ENCODE data around the gene PRR5L.

Gene PRR5L, protein sequence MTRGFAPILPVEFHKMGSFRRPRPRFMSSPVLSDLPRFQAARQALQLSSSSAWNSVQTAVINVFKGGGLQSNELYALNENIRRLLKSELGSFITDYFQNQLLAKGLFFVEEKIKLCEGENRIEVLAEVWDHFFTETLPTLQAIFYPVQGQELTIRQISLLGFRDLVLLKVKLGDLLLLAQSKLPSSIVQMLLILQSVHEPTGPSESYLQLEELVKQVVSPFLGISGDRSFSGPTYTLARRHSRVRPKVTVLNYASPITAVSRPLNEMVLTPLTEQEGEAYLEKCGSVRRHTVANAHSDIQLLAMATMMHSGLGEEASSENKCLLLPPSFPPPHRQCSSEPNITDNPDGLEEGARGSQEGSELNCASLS

DNA sequence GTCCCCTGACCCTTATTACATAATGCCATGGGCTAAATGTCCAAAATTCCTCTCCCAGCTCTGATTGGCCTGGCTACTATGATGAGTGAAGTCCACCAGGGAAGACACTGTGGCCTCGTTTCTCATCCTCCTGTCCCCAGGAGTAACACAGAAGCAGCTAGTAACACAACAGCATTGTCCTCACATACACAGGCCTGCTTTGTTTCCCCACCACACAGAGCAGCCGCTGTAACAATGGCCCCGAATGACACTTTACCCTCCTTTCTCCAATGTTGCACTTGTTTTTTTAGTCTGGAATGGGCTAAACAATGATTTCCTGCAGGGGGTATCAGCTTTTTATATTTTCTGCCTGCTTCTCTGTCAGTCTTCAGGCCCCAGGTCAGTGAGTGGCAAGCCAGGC, at the start of gene PRR5L:
TSS of gene PRR5L (plus strand) at position 363 of the 400 bp plus-strand sequence. CDS start 104,834 bp downstream, outside the sequence.
- Mint-ChIP-seq H3K27ac (no peak within 1 kb of the TSS), H3K36me3 (ENCODE audit: low read depth) (no peaks in the 10 kb centered on the region), H3K9me3 (no peaks in the 10 kb centered on the region), H3K4me1 (no peaks in the 10 kb centered on the region), H3K27me3 (ENCODE audit: low read depth, poor library complexity) (peaks cover 8% of the 10 kb centered on the region), H3K4me3 (no peak within 1 kb of the TSS)
- TF ChIP-seq, protein P1, sequence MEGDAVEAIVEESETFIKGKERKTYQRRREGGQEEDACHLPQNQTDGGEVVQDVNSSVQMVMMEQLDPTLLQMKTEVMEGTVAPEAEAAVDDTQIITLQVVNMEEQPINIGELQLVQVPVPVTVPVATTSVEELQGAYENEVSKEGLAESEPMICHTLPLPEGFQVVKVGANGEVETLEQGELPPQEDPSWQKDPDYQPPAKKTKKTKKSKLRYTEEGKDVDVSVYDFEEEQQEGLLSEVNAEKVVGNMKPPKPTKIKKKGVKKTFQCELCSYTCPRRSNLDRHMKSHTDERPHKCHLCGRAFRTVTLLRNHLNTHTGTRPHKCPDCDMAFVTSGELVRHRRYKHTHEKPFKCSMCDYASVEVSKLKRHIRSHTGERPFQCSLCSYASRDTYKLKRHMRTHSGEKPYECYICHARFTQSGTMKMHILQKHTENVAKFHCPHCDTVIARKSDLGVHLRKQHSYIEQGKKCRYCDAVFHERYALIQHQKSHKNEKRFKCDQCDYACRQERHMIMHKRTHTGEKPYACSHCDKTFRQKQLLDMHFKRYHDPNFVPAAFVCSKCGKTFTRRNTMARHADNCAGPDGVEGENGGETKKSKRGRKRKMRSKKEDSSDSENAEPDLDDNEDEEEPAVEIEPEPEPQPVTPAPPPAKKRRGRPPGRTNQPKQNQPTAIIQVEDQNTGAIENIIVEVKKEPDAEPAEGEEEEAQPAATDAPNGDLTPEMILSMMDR (IDR thresholded peaks at IDR 0.05), result no peak
- no peak for DNase-seq

DNA sequence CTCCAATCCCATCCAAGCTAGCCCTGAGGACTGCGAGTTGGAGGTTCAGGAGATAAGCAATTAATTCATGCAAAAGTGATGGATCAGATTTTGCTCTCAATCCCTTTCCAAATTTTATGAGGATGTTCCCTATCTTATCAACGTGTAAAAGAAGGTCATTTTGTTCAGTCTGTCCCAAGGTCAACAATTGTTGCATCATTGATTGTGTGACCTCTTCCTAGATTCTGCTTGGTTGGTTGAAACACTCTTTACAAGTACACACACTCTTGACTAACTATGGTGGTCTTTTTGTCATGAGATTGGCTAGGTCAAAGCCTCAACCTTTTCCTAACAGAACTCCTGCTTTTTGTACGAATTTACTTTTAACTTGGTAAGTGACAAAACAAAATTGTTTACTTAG, 48.6 kb upstream of the PRR5L start:
- peaks cover 15% of the 10 kb centered on the region for H3K9me3 Mint-ChIP-seq
- H3K4me3 Mint-ChIP-seq, result no peak overlapping the region
- peaks cover 7% of the 10 kb centered on the region for H3K4me1 Mint-ChIP-seq
- peaks cover 6% of the 10 kb centered on the region for H3K27me3 Mint-ChIP-seq (ENCODE audit: low read depth, poor library complexity)
- TF ChIP-seq, protein P1 (IDR thresholded peaks at IDR 0.05), result no peak
- no peak for DNase-seq
- peaks cover 30% of the 10 kb centered on the region for H3K36me3 Mint-ChIP-seq (ENCODE audit: low read depth)
- no peak overlapping the region for H3K27ac Mint-ChIP-seq

DNA sequence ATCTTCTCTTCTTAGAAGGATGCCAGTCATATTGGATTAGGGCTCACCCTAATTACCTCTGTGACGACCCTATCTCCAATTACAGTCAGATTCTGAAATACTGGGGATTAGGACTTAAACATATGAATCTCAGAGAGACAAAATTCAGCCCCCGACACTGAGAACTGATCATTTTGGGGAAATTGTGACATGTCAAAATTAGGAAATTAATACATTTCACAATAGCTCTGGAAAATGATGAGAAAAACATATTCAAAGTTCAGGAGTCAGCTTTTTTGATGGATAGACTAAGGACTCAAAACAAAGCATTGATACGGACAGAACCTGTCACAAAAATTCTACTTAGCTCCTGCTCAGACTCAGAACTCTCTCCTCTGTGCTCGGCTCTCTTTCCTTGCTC, 47.7 kb upstream of the PRR5L start:
- H3K4me1 Mint-ChIP-seq, result peaks cover 8% of the 10 kb centered on the region

DNA sequence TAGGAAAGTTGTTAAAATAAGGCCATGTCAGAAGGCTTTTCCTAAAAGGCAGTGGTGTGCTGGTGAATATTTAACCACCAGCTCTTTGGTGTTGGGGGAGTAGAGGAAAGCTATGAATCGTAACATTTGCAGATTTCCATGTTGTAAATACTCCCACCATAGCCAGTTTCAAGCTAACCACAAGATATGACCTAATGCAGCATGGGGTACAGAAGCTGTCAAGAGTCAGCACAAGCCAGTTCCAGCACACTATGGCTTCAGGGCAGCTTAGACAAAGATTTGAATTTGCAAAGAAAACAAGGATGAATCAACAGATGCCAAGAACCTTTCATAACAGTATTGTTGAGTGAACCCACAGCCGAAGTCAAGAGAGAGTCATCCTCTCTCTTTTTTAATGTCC, 46.8 kb upstream of the PRR5L start:
- peaks cover 26% of the 10 kb centered on the region for H3K36me3 Mint-ChIP-seq (ENCODE audit: low read depth)
- no peak for DNase-seq
- no peak overlapping the region for H3K4me3 Mint-ChIP-seq
- H3K9me3 Mint-ChIP-seq, result peaks cover 15% of the 10 kb centered on the region
- H3K27ac Mint-ChIP-seq, result no peak overlapping the region
- peaks cover 6% of the 10 kb centered on the region for H3K27me3 Mint-ChIP-seq (ENCODE audit: low read depth, poor library complexity)
- TF ChIP-seq, protein P1 (IDR thresholded peaks at IDR 0.05), result no peak
- peaks cover 11% of the 10 kb centered on the region for H3K4me1 Mint-ChIP-seq

More for the DNA sequence above, 47.7 kb upstream of the PRR5L start:
- no peak overlapping the region for H3K27ac Mint-ChIP-seq
- H3K36me3 Mint-ChIP-seq (ENCODE audit: low read depth), result peaks cover 26% of the 10 kb centered on the region
- H3K9me3 Mint-ChIP-seq, result peaks cover 15% of the 10 kb centered on the region
- DNase-seq, result no peak
- no peak overlapping the region for H3K4me3 Mint-ChIP-seq
- peaks cover 6% of the 10 kb centered on the region for H3K27me3 Mint-ChIP-seq (ENCODE audit: low read depth, poor library complexity)
- TF ChIP-seq, protein P1 (IDR thresholded peaks at IDR 0.05), result no peak

DNA sequence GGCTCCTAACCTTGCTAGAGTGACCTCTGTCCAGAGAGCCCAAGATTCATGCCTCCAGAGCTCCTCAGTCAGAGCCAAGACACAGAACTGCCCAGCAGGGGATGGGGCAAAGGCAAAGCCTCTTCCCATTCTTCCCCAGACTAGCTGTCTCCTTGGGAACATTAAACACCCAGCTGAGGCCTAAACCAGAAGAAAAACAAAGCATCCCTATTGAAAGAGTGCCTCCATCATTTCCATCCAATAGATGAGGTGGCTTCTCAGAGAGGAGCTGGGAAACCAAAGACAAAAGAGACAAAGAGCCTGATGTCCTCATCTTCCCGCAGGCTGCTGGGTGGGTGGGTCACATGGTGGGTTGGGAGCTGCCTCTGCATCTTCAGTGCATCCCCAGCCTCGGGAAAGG, 44.3 kb upstream of the PRR5L start:
- H3K4me3 Mint-ChIP-seq, result no peak overlapping the region
- H3K9me3 Mint-ChIP-seq, result peaks cover 13% of the 10 kb centered on the region
- H3K36me3 Mint-ChIP-seq (ENCODE audit: low read depth), result peaks cover 17% of the 10 kb centered on the region
- no peak overlapping the region for H3K27ac Mint-ChIP-seq
- peaks cover 13% of the 10 kb centered on the region for H3K4me1 Mint-ChIP-seq
- TF ChIP-seq, protein P1 (IDR thresholded peaks at IDR 0.05), result no peak
- no peak for DNase-seq
- peaks cover 10% of the 10 kb centered on the region for H3K27me3 Mint-ChIP-seq (ENCODE audit: low read depth, poor library complexity)

DNA sequence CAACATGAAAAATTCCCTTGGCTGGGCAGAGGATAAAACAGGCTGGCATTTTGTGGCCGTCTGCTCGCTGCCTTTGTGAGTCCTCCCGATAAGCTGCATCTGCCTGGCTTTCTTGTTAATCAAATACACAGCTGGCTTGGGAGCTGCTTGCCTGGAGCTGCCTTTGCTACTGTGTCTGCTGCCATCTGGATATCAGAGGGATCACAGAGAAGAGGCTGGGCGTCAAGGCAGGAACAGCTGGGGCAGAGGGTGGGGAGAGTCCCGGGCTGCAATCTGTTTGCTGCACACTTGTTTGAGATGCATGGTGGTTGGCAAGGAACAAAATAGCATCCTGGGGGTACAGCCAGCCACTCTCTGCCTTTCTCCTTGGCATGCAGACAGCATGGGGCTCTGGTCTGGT, 42.9 kb upstream of the PRR5L start:
- H3K9me3 Mint-ChIP-seq, result peaks cover 13% of the 10 kb centered on the region
- H3K27me3 Mint-ChIP-seq (ENCODE audit: low read depth, poor library complexity), result peaks cover 10% of the 10 kb centered on the region
- no peak for DNase-seq
- H3K4me3 Mint-ChIP-seq, result no peak overlapping the region
- TF ChIP-seq, protein P1 (IDR thresholded peaks at IDR 0.05), result no peak
- peaks cover 11% of the 10 kb centered on the region for H3K36me3 Mint-ChIP-seq (ENCODE audit: low read depth)
- peaks cover 27% of the 10 kb centered on the region for H3K4me1 Mint-ChIP-seq
- H3K27ac Mint-ChIP-seq, result no peak overlapping the region
